WI38 (cell line): Measurements from ENCODE around the gene PIM3.
A peak's percentile ranks its signal among the peaks of the same experiment; 100 is the strongest.
"Not testable (repeated sequence)": the region's sequence is repeated elsewhere in the genome, so short reads cannot be mapped to it uniquely, and the experiment has no call there.

Experiments
- H3K4me3 ChIP-seq: 2 replicates; pipeline ENCODE4 v1.5.1; 2011; ENCODE audit warnings: low read depth, mild to moderate bottlenecking, control low read depth, low read length
- CTCF ChIP-seq: IDR thresholded peaks from 2 replicates; pipeline ENCODE4 v1.5.1; 2012; ENCODE audit warnings: low read depth, mild to moderate bottlenecking, control low read depth, low read length

The PIM3 gene

GRCh38 chr22:49972163-49973017 lies 11.8 kb downstream of the PIM3 start:
- H3K4me3 ChIP-seq, result peak overlapping the region; percentile 55; the same call in 1 of the 2 replicates
- TF ChIP-seq CTCF, result no peak

GRCh38 chr22:49973018-49973961 lies 12.7 kb downstream of the PIM3 start:
- no peak overlapping the region for H3K4me3 ChIP-seq
- TF ChIP-seq CTCF, result no peak

- no peak overlapping the region for H3K4me3 ChIP-seq
- no peak for TF ChIP-seq CTCF
These were observed 15.2 kb downstream of the PIM3 start for GRCh38 chr22:49975543-49976389.

GRCh38 chr22:49976439-49977175 lies 16.0 kb downstream of the PIM3 start:
- H3K4me3 ChIP-seq, result no peak overlapping the region
- no peak for TF ChIP-seq CTCF

- no peak overlapping the region for H3K4me3 ChIP-seq
- no peak for TF ChIP-seq CTCF
These were observed 17.0 kb downstream of the PIM3 start for GRCh38 chr22:49977578-49977977.

- peak; percentile 54 for TF ChIP-seq CTCF
- no peak overlapping the region for H3K4me3 ChIP-seq
These were observed 19.2 kb downstream of the PIM3 start for GRCh38 chr22:49979587-49980264.

- not testable (repeated sequence) for H3K4me3 ChIP-seq
These were observed 21.2 kb downstream of the PIM3 start for GRCh38 chr22:49981799-49982198.
